Activated naive CD4-positive, alpha-beta T cell (primary cell): Measurements from ENCODE around the gene IGFBPL1.
"Not testable (repeated sequence)": the region's sequence is repeated elsewhere in the genome, so short reads cannot be mapped to it uniquely, and the experiment has no call there.

Source experiments
- DNase-seq, 4 experiments: peaks; one replicate each; lab custom pipeline; 2025; lab: John Stamatoyannopoulos, UW

The IGFBPL1 gene

GRCh38 chr9:38399191-38399590, 25.1 kb downstream of the IGFBPL1 start:
- not testable (repeated sequence) for DNase-seq

- DNase-seq: no peak
Observed at GRCh38 chr9:38396371-38396671, 27.9 kb downstream of the IGFBPL1 start.

DNA sequence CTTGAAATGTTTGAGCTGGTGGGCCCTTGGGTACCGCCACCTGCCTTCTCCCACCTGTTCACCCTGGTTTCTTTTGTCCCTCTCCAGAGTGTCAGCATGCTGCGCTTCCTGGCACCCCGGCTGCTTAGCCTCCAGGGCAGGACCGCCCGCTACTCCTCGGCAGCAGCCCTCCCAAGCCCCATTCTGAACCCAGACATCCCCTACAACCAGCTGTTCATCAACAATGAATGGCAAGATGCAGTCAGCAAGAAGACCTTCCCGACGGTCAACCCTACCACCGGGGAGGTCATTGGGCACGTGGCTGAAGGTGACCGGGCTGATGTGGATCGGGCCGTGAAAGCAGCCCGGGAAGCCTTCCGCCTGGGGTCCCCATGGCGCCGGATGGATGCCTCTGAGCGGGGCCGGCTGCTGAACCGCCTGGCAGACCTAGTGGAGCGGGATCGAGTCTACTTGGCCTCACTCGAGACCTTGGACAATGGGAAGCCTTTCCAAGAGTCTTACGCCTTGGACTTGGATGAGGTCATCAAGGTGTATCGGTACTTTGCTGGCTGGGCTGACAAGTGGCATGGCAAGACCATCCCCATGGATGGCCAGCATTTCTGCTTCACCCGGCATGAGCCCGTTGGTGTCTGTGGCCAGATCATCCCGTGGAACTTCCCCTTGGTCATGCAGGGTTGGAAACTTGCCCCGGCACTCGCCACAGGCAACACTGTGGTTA, 28.4 kb downstream of the IGFBPL1 start:
- DNase-seq: no peak

DNA sequence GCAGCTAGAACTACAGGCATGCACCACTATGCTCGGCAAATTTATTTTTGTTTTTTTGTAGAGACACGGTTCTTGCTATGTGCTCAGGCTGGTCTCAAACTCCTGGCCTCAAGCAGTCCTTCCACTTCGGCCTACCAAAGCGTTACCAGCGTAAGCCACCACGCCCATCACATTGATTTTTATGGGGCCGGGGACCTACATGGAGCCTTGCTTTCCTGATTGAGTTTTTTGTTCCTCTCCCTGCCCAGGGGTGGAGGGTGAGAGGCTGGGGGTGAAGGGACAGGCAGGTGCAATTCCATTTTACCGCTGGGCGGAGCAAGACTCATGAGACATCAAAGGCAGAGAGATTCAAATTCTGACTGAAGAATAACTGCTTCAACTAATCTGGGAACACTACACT, 29.8 kb downstream of the IGFBPL1 start:
- DNase-seq: no peak

DNA sequence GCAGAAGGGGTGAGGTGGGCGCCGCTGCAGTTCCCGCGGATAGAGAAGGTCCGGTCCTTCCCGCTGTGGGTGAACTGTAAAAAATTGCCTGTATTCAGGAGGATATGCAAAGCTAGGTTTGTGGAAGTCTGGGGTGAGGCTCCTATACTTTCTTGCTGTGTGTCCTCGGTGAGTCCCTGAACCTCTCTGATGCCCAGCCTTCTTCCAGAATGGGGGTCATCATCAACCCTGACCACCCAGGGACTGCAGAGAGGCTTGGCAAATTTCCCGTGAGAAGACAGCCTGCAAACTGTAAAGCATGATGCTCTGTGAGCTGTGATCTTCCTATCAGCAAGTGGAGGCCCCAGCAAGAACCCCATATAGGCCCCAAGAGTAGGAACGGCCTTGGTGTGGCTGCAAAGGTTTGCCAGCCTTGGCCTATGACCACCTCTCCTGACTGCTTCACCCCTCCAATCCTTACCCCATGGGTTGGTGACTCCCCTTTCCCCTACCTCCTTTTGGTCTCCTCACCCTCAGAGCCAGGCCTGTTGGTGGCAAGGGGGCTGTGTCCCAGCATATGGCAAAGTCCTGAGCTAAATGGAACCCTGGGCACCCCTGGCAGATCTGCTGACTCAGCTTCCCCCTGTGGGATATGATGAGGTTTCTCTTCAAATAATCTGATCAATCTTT, 31.0 kb downstream of the IGFBPL1 start:
- no peak for DNase-seq

DNA sequence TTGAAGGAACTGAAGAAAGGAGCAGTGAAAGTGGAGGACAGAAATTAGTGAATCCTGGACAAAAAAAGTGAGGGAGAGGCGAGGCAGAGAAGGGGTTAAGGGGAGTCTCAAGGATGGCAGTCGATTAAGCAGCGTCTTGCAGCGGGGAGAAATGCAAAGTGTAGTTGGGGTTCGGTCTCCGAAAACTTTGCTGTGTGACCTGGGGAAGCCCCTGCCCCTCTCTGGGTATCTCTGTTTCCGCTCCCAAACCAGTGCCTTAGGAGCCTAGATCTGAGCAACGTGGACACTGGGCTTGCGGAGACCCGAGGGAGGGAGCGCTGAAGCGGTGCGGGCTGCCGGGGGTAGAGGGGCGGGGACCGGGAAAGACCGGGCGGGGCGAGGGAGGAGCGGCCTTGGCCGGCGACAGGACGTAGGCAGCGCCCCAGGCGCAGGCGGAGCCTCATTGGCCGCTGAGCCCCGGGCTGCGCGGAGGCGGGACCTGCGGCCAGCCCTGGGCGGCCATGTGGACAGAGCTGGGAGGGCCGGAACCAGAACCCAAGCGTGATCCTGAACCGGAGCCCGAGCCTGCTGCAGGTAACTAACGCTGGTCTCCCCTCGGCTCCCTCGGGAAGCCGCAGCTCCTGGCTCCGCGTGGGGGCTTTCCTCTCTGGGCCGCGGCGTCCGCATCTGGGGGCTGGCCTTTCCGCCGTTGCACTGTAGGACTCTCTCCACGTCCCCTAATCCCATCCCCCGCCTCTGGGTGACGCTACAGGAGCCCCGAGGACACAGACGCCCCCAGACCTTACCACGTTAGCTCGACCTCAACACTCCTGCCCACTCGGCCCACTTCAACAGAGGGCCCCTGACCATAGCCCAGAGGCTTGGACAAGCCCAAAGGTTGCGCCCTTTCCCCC, 31.8 kb downstream of the IGFBPL1 start, which contains the start of gene ALDH1B1:
Gene ALDH1B1, plus strand, starts transcription at position 468 of the 893 bp plus-strand sequence. CDS start 3,047 bp downstream, outside the sequence.
- DNase-seq: peak in 3 of 4 experiments; percentile 9 to 55 (median 31)

GRCh38 chr9:38391278-38392118, 32.8 kb downstream of the IGFBPL1 start:
- no peak for DNase-seq

DNA sequence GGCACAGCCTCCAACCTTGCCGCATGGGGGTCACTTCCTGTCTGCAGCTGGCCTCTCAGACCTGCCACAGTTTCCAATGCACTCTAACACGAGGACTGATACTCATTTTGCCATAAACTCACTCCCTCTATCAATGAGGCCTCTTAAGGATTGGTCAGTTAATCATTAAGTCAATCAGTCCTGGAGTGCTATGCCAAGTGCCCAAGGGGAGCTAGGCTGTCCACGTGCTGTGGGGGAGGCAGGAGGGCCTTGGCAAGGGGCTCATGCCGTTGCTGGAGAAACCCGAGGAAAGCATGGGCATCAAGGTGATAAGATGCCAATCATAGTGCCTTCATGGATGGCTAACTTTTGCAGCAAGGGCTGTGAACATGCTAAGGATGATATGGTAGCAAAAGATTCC, 33.4 kb downstream of the IGFBPL1 start:
- DNase-seq: no peak

DNA sequence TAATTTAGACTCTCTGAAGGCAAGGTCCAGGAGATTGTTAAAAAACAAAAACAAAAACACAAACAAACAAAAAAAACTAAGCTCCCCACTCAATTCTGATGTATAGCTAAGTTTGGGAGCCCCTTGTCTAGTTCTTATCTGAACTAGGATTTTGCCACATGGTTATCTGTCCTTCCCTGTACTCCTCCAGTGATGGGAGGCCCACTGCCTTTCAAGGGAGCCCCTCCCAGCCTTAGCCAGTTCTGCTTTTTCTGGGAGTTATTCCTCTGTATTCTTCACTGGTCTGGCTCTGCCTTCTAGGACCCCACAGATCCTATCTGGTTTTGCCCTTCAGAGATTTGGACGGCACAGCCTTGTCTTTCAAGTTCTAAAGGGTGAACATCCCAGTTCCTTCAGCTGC, 33.8 kb downstream of the IGFBPL1 start:
- DNase-seq: no peak

DNA sequence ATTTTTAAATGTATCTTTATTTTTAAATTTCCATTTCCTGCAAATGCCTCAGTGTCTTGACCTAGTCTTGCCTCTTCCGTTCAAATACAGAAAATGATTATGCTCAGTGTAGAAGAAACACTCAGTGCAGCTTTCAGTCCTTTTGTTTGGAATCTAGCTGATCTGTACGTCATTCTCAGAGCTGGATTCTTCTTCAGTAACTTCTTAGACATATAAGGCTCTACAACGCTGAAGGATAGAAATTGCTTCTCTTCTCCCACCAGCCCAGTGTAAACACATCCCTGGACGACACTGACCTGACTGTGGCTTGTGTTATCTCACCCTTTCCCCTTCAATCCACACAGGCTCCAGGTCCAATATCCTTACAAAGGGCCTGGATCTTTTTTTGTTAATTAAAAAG, 34.9 kb downstream of the IGFBPL1 start:
- DNase-seq: no peak

GRCh38 chr9:38388283-38389223, 35.7 kb downstream of the IGFBPL1 start:
- no peak for DNase-seq

DNA sequence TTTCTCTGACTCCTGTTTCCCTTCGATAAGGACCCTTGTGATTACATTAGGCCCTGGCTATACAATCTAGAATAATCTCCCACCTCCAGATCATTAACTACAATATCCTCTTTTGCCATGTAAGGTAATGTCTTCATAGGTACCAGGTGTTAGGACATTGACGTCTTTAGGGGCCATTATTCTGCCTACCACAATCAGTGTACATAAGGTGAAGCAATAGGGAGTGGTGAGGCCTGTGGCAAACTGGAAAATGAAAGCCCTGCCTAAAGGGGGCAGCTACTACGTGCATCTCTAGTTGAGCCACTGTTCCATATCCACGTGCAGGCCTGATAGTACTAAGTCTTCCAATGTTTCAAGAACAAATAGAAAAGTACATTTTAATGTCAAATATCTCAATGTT, 36.5 kb downstream of the IGFBPL1 start:
- DNase-seq: no peak

DNA sequence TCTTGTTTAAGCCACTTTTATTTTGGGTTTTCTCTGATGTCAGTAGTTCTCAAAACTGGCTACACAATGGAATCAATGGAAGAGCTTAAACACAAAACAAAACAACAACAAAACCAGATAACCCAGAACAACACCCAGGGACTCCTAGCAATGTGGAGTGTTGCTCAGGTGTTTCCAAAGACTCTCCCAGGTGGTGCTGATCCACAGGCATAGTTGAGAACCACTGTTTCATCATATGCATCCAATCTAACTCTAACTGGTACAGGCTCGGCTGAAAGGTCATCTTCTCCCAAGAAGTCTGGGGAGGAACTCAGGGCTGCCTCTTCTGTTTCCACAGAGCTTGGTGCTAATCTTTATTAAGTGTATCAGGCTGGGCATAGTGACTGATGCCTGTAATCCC, 37.2 kb downstream of the IGFBPL1 start:
- DNase-seq: no peak

GRCh38 chr9:38386319-38386895, 37.8 kb downstream of the IGFBPL1 start:
- no peak for DNase-seq

- no peak for DNase-seq
Observed at GRCh38 chr9:38385896-38386295, 38.4 kb downstream of the IGFBPL1 start.

GRCh38 chr9:38384990-38385848, 39.0 kb downstream of the IGFBPL1 start:
- no peak for DNase-seq

- no peak for DNase-seq
Observed at GRCh38 chr9:38382141-38382540, 42.1 kb downstream of the IGFBPL1 start.

GRCh38 chr9:38380872-38381534, 43.3 kb downstream of the IGFBPL1 start:
- no peak for DNase-seq
